K562 (cell line): ENCODE data around the gene EMILIN1. TPM values are rescaled to one million over a fixed set of nuclear protein-coding genes. Genes with fewer than 3 reads are reported as not detected.

ENCODE experiments used
- ATAC-seq: fragments of 200-7000 bp; cut with Tn5 transposase; 3 replicates; pipeline ENCODE4 v1.9.1; 2020; ENCODE audit warnings: moderate library complexity
- BruUV-seq: library from RNA; stranded (reverse); fragments of 400-500 nt; replicated peaks from 2 replicates; lab custom pipeline; 2021; lab: Mats Ljungman, UMichigan
- CTCF ChIA-PET: fragments of 300-600 bp; formaldehyde crosslinking; extraction: SDS; loops from one replicate; lab custom pipeline; 2021; ENCODE audit warnings: low intra/inter-chr PET ratio; lab: Yijun Ruan, JAX
- POLR2A ChIA-PET: fragments of 300-600, 350-650 bp; sonication (Branson Sonifier 250); formaldehyde crosslinking; extraction: SDS; loops from one replicate; lab custom pipeline; 2021; ENCODE audit warnings: antibody characterized with exemption, inconsistent platforms; lab: Yijun Ruan, JAX
- DNase-seq, 4 experiments: peaks; one replicate each; pipeline versions ENCODE4 v3.0.0 to v3.0.0-alpha.2; 2011 to 2018; ENCODE audit warnings: low spot score in 3 of 4, mixed read lengths in 3 of 4; ENCODE audit errors: extremely low read depth in 1 of 4
- FAIRE-seq: peaks from 2 replicates; lab custom pipeline; 2011; peaks lifted over from hg19 to GRCh38; lab: Jason Lieb, UNC
- H2AFZ ChIP-seq: 2 replicates; pipeline ENCODE4 v1.6.0; 2011; ENCODE audit warnings: low read depth, low read length, control low read depth, inconsistent platforms
- H3K27ac ChIP-seq: fragments of 200-600 bp; 3 replicates; pipeline ENCODE4 v1.8.0; 2011; ENCODE audit warnings: low read depth, mild to moderate bottlenecking, control low read depth, inconsistent platforms, low read length, moderate library complexity, mixed read lengths; ENCODE audit errors: extremely low read depth
- H3K27me3 ChIP-seq, 2 experiments: fragments of 300-600 bp in 1 of 2; 2 replicates in 1 of 2; 3 replicates in 1 of 2; pipeline versions ENCODE4 v1.6.0 to v1.8.0; 2011; ENCODE audit warnings: inconsistent platforms in 2 of 2, low read length in 2 of 2, mild to moderate bottlenecking in 1 of 2, mixed read lengths in 1 of 2, moderate library complexity in 1 of 2; ENCODE audit not compliant: control insufficient read depth in 2 of 2, insufficient read depth in 2 of 2
- H3K36me3 ChIP-seq: fragments of 300-600 bp; 3 replicates; pipeline ENCODE4 v1.8.0; 2011; ENCODE audit warnings: mild to moderate bottlenecking, low read length, inconsistent platforms; ENCODE audit not compliant: control insufficient read depth, insufficient read depth
- H3K4me1 ChIP-seq, 2 experiments: fragments of 200-600 bp in 1 of 2; replicated peaks in 1 of 2; 2 replicates in 1 of 2; 3 replicates in 1 of 2; pipeline versions ENCODE4 v1.5.1 to v1.8.0; 2011; ENCODE audit warnings: inconsistent platforms in 2 of 2, low read length in 2 of 2, mild to moderate bottlenecking in 1 of 2, mixed read lengths in 1 of 2, moderate library complexity in 1 of 2; ENCODE audit not compliant: control insufficient read depth in 2 of 2, insufficient read depth in 2 of 2
- H3K4me2 ChIP-seq: 2 replicates; pipeline ENCODE4 v1.6.1; 2011; ENCODE audit warnings: low read length, control low read depth, inconsistent platforms, mixed read lengths; ENCODE audit not compliant: insufficient read depth
- H3K4me3 ChIP-seq: fragments of 200-600 bp; sonication (generic), shearing (Covaris generic); 2 replicates; pipeline ENCODE4 v1.5.1; 2016; ENCODE audit warnings: control low read depth, inconsistent platforms
- H3K79me2 ChIP-seq: fragments of 200-600 bp; 3 replicates; pipeline ENCODE4 v1.8.0; 2011; ENCODE audit warnings: low read length, inconsistent platforms; ENCODE audit not compliant: control insufficient read depth, insufficient read depth
- H3K9ac ChIP-seq, 2 experiments: 2 replicates each; pipeline versions ENCODE4 v1.6.0 to v1.6.1; 2011; ENCODE audit warnings: low read depth in 2 of 2, low read length in 2 of 2, control low read depth in 1 of 2, inconsistent platforms in 1 of 2, mild to moderate bottlenecking in 1 of 2, mixed read lengths in 1 of 2; ENCODE audit not compliant: insufficient read depth in 1 of 2
- H3K9me1 ChIP-seq: one replicate; pipeline ENCODE4 v1.6.0; 2011; ENCODE audit warnings: inconsistent platforms, mild to moderate bottlenecking, low read length, moderate library complexity; ENCODE audit not compliant: control insufficient read depth, insufficient read depth
- H3K9me3 ChIP-seq: replicated peaks from 2 replicates; pipeline ENCODE4 v1.5.1; 2011; ENCODE audit warnings: low read depth, low read length, inconsistent platforms; ENCODE audit not compliant: control insufficient read depth, insufficient read depth
- H4K20me1 ChIP-seq: replicated peaks from 2 replicates; pipeline ENCODE4 v1.6.1; 2011; ENCODE audit warnings: low read length, inconsistent platforms, mixed read lengths; ENCODE audit not compliant: control insufficient read depth, insufficient read depth
- HDAC1 ChIP-seq, 2 experiments: fragments of 450-650 bp; IDR thresholded peaks; 2 replicates each; pipeline ENCODE4 v1.6.1; 2016 to 2017; ENCODE audit warnings: inconsistent platforms in 1 of 2, mild to moderate bottlenecking in 1 of 2, moderate library complexity in 1 of 2
- NELFE ChIP-seq: IDR thresholded peaks from 2 replicates; pipeline ENCODE4 v1.6.1; 2011; ENCODE audit warnings: mild to moderate bottlenecking; ENCODE audit not compliant: insufficient read depth, insufficient read length
- OTX1 ChIP-seq: fragments of 450-650 bp; formaldehyde crosslinking; IDR thresholded peaks from 2 replicates; pipeline ENCODE4 v1.4.0; 2022; ENCODE audit warnings: mild to moderate bottlenecking
- RAD21 ChIP-seq, 2 experiments: fragments of 250-450 bp in 1 of 2; fragments of 450-650 bp in 1 of 2; sonication (Bioruptor Pico) in 1 of 2; formaldehyde crosslinking in 1 of 2; IDR thresholded peaks in 1 of 2; conservative IDR thresholded peaks in 1 of 2; 2 replicates each; pipeline versions ENCODE4 v1.4.0 to v1.8.0; 2020 to 2022; ENCODE audit warnings: mild to moderate bottlenecking in 2 of 2, moderate library complexity in 1 of 2
- REST ChIP-seq, 2 experiments: fragments of 450-650 bp; formaldehyde crosslinking in 1 of 2; IDR thresholded peaks; 2 replicates each; pipeline versions ENCODE4 v1.4.0 to v1.6.1; 2014 to 2020; ENCODE audit warnings: mild to moderate bottlenecking in 2 of 2, borderline replicate concordance in 1 of 2, low read depth in 1 of 2
- U2AF1 ChIP-seq: fragments of 200-400 bp; formaldehyde crosslinking; optimal IDR thresholded peaks from 2 replicates; pipeline ENCODE3; 2017; ENCODE audit warnings: mild to moderate bottlenecking, low read depth, low read length, moderate library complexity
- UBTF ChIP-seq, 2 experiments: IDR thresholded peaks; 2 replicates each; pipeline ENCODE4 v1.6.1; 2012; ENCODE audit warnings: improper control_type of control experiment in 2 of 2, low read depth in 2 of 2, low read length in 2 of 2, borderline replicate concordance in 1 of 2
- ZBTB1 ChIP-seq: sonication (generic); formaldehyde crosslinking; IDR thresholded peaks from 2 replicates; pipeline ENCODE4 v1.8.1; 2023; ENCODE audit warnings: missing genetic modification reagents, low read depth, mild to moderate bottlenecking, borderline replicate concordance
- ZNF134 ChIP-seq: fragments of 250-450 bp; sonication (Bioruptor Pico); conservative IDR thresholded peaks from 2 replicates; pipeline ENCODE4 v1.4.0; 2020
- ZNF384 ChIP-seq: IDR thresholded peaks from 2 replicates; pipeline ENCODE4 v1.6.1; 2012; ENCODE audit warnings: low read depth, low read length, improper control_type of control experiment
- WGBS: fragments of 100-300 bp; shearing (Covaris generic); methylation state at CpG from one replicate; pipeline ENCODE4 v1.1.6; 2016; ENCODE audit warnings: low coverage, mixed read lengths; ENCODE audit not compliant: insufficient coverage; ENCODE audit errors: missing lambda C conversion rate; 5-methylcytosine and 5-hydroxymethylcytosine counted together
- in situ Hi-C: fragments of 300-500 bp; cut with MboI; formaldehyde crosslinking; loops from 4 replicates; pipeline ENCODE4 v1.15.0; 2018; ENCODE audit warnings: inconsistent platforms, mixed read lengths
- intact Hi-C: fragments of 100-400 bp; cut with micrococcal nuclease; formaldehyde crosslinking; loops from 2 replicates; pipeline ENCODE4 v1.14.2; 2022
- polyA plus RNA-seq, 8 experiments: library from polyadenylated mRNA; depleted of rRNA in 4 of 8; stranded (reverse) in 5 of 8; unstranded in 3 of 8; fragments of >200 nt; fragmentation: Nextera tagmentation in 2 of 8; fragmentation: Illumina TruSeq in 1 of 8; extraction: Ambion mirVana in 2 of 8; extraction: Trizol in 1 of 8; gene quantifications; 2 replicates each; pipeline versions ENCODE4 v1.2.1 to v1.2.3, GENCODE V29; 2011 to 2014; ENCODE audit warnings: inconsistent platforms in 1 of 8, missing spikeins in 1 of 8
- total RNA-seq, 7 experiments: library from RNA; depleted of rRNA in 6 of 7; stranded (reverse); fragments of >200 nt in 6 of 7; fragmentation: Illumina TruSeq in 2 of 7; extraction: Trizol in 2 of 7; gene quantifications; 2 replicates each; pipeline versions ENCODE4 v1.2.1 to v1.2.3, GENCODE V29; 2011 to 2021; ENCODE audit warnings: low replicate concordance in 1 of 7

Gene EMILIN1
- total and polyA plus RNA-seq, 9 of the 15 experiments (the other 6 are each of a cell fraction or from before 2014, with no cell fraction given), result 0.04 to 2.7 (median 0.54) TPM; not detected in 2

GRCh38 chr2:27085673-27086089 lies 7.3 kb downstream of the EMILIN1 start:
- intact Hi-C loops (loop anchor here (1.0 to 2.0 kb wide), 2 partner anchors 65 to 125 kb away; no protein-coding TSS in a partner anchor), in situ Hi-C loops (loop anchor here (5.0 kb wide), 1 partner anchor 123 kb away; no protein-coding TSS in a partner anchor)
- no peaks in the 10 kb centered on the region for H3K36me3 ChIP-seq
- ATAC-seq, result peak; percentile 29
- CTCF ChIA-PET, result interaction anchor here (1.1 to 2.5 kb wide), 4 partner anchors 70 to 218 kb away, joined by 3 to 22 read pairs (median 6); no protein-coding TSS in a partner anchor
- peak overlapping the region; percentile 69 for H3K4me2 ChIP-seq
- no peaks in the 10 kb centered on the region for H3K9me3 ChIP-seq
- FAIRE-seq, result no peak
- peaks cover 53 to 70% of the 10 kb centered on the region in 2 experiments for H3K4me1 ChIP-seq
- H3K79me2 ChIP-seq, result peaks cover 10% of the 10 kb centered on the region; the same call in 1 of the 3 replicates
- H3K9me1 ChIP-seq, result peaks cover 1% of the 10 kb centered on the region
- H3K4me3 ChIP-seq, result peak overlapping the region; percentile 57
- H4K20me1 ChIP-seq, result no peaks in the 10 kb centered on the region
- peak overlapping the region; percentile 81 to 95 for H3K9ac ChIP-seq
- H3K27ac ChIP-seq, result peak overlapping the region; percentile 85
- WGBS, result 21% methylated on average over 20 of the region's 38 CpGs
- POLR2A ChIA-PET, result interaction anchor here (0.6 to 1.7 kb wide), 5 partner anchors 9 to 294 kb away, joined by 3 to 4 read pairs (median 4); no protein-coding TSS in a partner anchor
- BruUV-seq, result no TSS peak
- DNase-seq, result peak; percentile 53 to 67 (median 55)
- no peaks in the 10 kb centered on the region for H3K27me3 ChIP-seq
- peak overlapping the region; percentile 56 for H2AFZ ChIP-seq
- TF ChIP-seq OTX1, result 0 out of 2 replicates have a peak, but pooled peaks have one; percentile 6
- TF ChIP-seq UBTF (IDR thresholded peaks at IDR 0.05; ENCODE audit: borderline replicate concordance in 1 of 2, low read depth in 2 of 2, low read length in 2 of 2), result 0 out of 4 replicates have a peak, but pooled peaks of 1 of the 2 experiments have one; percentile 16
- TF ChIP-seq ZNF134 (CRISPR knock-in tag), result no peak
- peak; percentile 56 to 77 for TF ChIP-seq RAD21 (CRISPR knock-in tag; conservative IDR thresholded peaks at IDR 0.05 in 1 of 2, IDR thresholded peaks at IDR 0.05 in 1 of 2)
- TF ChIP-seq HDAC1 (IDR thresholded peaks at IDR 0.05), result 0 out of 4 replicates have a peak, but pooled peaks of 1 of the 2 experiments have one; percentile 17
- no peak for TF ChIP-seq NELFE
- TF ChIP-seq U2AF1, result peak; percentile 9
- TF ChIP-seq REST (IDR thresholded peaks at IDR 0.05; ENCODE audit: borderline replicate concordance), result peak; percentile 75
- TF ChIP-seq REST (CRISPR knock-in tag; IDR thresholded peaks at IDR 0.05; ENCODE audit: low read depth), result no peak
- no peak for TF ChIP-seq ZNF384
- no peak for TF ChIP-seq ZBTB1
